Measurements from ENCODE around the gene GTF2B.
"Not testable (repeated sequence)": the region's sequence is repeated elsewhere in the genome, so short reads cannot be mapped to it uniquely, and the experiment has no call there.

Gene GTF2B

GRCh38 chr1:88883156-88883555 lies 8.2 kb downstream of the GTF2B start:
- no peak for DNase-seq

DNA sequence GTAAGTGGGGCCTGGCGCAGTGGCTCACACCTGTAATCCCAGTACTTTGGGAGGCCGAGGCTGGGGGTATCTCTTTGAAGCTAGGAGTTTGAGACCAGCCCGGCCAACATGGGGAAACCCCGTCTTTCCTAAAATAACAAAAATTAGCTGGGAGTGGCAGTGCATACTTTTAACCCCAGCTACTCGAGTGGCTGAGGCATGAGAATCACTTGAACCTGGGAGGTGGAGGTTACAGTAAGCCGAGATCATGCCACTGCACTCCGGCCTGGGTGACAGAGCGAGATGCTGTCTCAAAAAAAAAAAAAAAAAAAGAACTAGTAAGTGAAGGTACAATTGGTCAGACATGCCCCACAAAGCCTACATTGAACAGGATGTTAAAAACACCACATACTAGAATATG lies 10.7 kb downstream of the GTF2B start:
- not testable (repeated sequence) for DNase-seq

DNA sequence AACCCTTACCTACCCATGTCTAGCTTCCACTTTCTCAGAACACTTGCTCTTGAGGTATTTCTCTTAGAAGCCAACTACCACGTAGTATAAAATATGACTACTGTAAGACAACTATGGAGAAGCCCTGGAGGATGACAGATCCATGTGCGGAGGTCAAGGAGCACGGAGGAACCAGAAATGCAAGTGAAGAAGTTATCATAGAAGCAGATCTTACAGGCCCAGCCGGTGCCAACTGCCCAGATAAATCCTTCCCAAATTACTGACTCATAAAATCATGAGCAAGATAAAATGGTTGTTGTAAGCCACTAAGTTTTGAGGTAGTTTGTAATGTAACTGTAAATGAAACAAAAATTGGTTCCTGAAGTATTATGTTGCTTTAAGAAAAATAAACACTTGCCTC lies 12.6 kb downstream of the GTF2B start:
- DNase-seq = no peak

DNA sequence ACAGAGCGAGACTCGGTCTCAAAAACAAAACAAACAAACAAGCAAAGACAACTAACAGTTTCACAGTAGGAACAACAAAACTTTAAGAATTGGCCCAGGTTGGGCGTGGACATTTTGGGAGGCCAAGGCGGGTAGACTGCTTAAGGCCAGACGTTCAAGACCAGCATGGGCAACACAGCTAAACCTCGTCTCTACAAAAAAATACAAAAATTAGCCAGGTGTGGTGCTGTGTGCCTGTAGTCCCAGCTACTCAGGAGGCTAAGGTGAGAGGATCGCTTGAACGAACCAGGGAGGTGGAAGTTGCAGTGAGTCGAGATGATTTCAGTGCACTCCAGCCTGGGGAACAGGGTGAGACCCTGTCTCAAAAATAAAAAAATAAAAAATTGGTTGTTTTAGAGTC lies 13.5 kb downstream of the GTF2B start:
- DNase-seq = no peak

DNA sequence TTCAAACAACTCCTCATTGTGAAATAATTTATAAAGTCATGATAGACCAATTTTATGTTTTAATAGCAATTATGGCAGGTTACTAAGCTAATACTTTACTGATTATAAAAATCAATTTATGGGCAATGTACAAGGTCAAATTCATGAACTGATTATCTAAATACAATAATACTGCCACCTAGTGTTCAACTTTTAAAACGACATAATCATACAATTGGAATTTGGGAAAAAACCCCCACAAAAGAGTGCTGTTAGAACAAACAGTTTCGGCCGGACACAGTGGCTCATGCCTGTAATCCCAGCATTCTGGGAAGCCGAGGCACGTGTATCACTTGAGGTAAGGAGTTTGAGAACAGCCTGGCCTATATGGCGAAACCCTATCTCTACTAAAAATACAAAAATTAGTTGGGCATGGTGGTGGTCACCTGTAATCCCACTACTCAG lies 14.0 kb downstream of the GTF2B start:
- no peak for DNase-seq

- no peak for DNase-seq
Observed at GRCh38 chr1:88876573-88877365, 14.6 kb downstream of the GTF2B start.

GRCh38 chr1:88875595-88875994 lies 15.8 kb downstream of the GTF2B start:
- DNase-seq = no peak

- no peak for DNase-seq
Observed at GRCh38 chr1:88873737-88874349, 17.5 kb downstream of the GTF2B start.

- not testable (repeated sequence) for DNase-seq
Observed at GRCh38 chr1:88869644-88870043, 21.7 kb downstream of the GTF2B start.

- no peak for DNase-seq
Observed at GRCh38 chr1:88867743-88868521, 23.4 kb downstream of the GTF2B start.

DNA sequence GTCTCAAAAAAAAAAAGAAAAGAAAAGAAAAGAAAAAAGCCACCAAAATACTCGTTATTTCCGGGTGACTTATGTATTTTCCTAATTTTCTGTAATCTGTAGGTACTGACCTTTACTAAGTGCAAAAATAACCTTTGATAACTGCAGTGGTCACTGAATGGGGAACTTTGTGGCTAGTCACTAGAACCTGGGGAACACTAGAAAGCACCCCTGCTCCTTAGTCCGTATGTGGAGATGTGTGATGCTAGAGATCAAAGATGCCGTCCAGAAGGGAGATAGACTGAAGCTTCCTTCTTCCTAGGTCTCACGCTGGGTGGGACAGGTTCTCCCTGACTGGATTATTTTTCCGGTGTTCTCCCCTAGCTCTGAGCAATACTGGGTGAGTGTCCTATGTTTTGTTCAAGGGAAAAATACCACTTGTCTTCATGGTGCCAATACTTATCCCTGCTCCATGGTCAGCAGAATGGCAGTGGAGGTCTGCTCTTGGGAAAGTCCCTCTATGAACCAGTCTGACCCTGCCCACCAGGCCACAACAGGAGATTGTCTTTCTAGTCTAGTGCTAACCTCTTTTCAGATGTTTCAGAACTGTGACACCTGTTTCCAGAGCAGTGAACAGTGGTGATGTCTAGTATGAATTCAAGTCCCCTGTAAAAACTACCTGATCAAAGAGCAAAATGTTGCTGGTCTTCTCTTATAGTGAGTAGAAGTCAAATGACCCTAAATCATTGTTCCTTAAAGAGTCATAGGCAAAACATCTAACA lies 39.9 kb downstream of the GTF2B start:
- no peak for DNase-seq

DNA sequence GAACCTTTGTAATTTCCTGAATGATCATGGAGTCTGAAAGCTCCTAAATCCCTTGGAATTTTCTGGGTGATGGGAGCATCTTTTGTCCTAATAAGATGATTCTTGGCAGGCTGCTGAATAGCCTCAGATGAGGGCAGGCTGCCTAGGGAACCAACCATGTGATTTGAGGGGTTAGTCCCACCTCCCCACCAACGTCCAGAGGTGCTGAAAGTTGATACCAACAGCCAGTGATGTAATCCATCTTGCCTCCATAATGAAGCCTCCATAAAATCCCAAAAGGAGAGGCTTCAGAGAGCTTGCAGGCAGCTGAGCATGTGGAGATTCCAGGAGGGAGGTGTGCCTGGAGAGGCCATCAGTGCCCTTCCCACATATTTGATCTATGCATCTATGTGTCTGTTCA lies 43.7 kb downstream of the GTF2B start:
- DNase-seq = no peak

GRCh38 chr1:88825721-88826120 lies 65.6 kb downstream of the GTF2B start:
- DNase-seq = no peak

DNA sequence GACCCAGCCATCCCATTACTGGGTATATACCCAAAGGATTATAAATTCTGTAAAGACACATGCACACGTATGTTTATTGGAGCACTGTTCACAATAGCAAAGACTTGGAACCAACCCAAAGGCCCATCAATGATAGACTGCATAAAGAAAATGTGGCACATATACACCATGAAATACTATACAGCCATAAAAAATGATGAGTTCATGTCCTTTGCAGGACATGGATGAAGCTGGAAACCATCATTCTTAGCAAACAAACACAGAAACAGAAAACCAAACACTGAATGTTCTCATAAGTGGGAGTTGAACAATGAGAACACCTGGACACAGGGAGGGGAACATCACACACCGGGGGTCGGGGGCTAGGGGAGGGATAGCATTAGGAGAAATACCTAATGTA lies 71.7 kb downstream of the GTF2B start:
- not testable (repeated sequence) for DNase-seq

GRCh38 chr1:88813471-88813870 lies 77.9 kb downstream of the GTF2B start:
- no peak for DNase-seq

GRCh38 chr1:88812366-88812765 lies 79.0 kb downstream of the GTF2B start:
- no peak for DNase-seq

- no peak for DNase-seq
Observed at GRCh38 chr1:88803444-88803843, 87.9 kb downstream of the GTF2B start.

DNA sequence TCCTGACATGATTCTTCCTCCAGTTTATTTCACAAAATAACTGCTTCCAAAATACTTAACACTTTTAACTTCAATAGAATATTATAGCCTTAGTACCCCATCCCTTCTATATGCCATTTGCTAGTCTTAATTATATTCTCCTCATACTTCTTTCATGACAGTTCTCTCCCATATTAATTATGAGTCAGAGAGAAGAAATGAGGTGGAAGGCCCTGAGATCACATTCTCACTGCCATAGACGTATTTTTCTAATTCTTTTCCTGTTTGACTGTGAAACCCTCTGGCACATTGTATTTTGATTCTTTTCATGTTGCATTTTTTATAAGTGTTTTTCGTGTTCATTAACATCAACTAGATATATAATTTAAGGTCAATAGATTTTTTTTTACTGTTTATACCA lies 88.4 kb downstream of the GTF2B start:
- DNase-seq = no peak
